Stimulated activated CD8-positive, alpha-beta memory T cell treated with anti-CD3 and anti-CD28 coated beads, Interleukin-15, amount 100 ng/mL, for 1 hour (primary cell): ENCODE measurements around the gene PRR29.
"Not testable (repeated sequence)": the region's sequence is repeated elsewhere in the genome, so short reads cannot be mapped to it uniquely, and the experiment has no call there.

Source experiments
- DNase-seq: peaks from one replicate; pipeline ENCODE4 v3.0.0-alpha.2; 2020; ENCODE audit warnings: low read depth

PRR29 gene

DNA sequence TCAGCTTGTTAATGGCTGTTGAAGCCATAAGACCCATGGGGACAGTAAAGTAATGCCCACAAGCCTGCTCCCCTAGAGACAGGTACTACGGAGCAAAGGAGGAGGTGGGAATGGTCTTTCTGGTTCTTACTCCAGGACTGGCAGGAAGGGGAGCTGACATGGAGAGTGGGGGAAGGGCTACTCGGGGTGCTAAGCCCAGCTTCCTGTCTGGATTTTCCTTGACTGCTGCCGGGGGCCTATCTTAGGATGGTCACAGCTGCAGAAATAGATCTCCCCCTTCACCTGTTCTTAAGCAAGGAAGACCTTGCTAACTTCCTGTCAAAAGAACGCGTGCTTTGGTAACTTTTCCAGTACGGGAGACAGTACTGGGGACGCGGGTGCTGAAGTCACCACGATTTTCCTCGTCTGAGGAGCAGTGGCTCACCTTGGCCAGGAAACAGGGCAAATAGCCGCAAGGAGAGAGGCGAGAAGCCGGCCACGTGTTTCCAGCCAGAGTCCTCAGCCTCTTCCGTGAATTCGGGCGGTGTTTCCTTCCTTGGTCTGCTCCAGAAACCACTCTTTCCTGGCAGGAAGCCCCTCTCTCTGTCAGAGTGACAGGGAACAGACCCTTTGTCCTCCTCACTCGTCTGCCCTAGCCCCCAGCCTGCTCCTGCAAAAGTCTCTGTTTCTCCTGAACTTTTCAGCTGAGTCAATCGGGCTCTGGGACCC, 656 bp upstream of the PRR29 start:
- DNase-seq, result no peak

DNA sequence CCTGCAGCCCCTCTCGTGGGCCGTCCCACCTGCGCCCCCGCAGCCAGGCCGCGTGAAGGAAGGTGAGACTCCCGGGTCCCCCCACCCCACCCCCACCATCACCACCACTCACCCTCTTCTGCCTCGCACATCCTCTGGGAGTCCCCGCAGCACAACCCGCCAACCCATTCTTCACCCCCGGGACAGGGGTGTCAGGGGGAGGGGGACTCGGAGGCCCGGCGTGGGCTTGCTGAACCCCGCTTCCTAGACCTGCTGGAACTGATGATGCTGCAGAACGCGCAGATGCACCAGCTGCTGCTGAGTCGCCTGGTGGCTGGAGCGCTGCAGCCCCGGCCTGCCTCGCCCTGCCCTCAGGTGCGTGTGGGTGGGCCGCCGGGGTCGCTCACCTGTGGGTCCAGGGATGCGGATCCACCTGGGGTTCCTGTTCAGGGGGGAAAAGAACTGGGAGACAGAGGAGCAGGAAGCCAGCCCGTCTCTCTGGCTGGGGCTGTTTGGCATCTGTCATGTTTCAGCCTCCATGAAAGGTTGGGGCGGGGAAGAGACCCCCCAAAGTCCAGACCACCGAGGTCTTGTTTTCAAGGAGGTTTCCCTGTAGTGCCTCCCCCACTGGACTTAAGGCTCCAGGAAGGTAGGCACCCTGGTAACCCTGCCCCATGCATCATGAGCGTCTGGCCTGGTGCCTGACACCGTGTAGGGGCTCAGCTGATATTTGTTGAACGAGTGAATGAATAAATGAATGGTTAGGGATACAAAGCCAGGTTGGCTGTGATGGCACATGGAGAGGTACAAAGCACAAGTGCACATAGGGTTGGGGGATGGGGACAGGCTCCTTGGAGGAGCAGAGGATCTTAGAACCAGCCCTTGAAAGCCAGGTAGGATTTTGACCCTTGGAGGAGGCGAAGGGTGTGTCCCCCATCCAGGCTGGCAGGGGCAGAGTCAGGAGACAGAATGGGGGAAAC, 849 bp downstream of the PRR29 start:
- DNase-seq, result no peak

GRCh38 chr17:63999680-64000531, 1.8 kb downstream of the PRR29 start:
- DNase-seq, result no peak

GRCh38 chr17:64001091-64001579, 3.0 kb downstream of the PRR29 start:
- DNase-seq, result no peak

- DNase-seq, result no peak
These were observed 3.8 kb downstream of the PRR29 start for GRCh38 chr17:64001763-64002529.

DNA sequence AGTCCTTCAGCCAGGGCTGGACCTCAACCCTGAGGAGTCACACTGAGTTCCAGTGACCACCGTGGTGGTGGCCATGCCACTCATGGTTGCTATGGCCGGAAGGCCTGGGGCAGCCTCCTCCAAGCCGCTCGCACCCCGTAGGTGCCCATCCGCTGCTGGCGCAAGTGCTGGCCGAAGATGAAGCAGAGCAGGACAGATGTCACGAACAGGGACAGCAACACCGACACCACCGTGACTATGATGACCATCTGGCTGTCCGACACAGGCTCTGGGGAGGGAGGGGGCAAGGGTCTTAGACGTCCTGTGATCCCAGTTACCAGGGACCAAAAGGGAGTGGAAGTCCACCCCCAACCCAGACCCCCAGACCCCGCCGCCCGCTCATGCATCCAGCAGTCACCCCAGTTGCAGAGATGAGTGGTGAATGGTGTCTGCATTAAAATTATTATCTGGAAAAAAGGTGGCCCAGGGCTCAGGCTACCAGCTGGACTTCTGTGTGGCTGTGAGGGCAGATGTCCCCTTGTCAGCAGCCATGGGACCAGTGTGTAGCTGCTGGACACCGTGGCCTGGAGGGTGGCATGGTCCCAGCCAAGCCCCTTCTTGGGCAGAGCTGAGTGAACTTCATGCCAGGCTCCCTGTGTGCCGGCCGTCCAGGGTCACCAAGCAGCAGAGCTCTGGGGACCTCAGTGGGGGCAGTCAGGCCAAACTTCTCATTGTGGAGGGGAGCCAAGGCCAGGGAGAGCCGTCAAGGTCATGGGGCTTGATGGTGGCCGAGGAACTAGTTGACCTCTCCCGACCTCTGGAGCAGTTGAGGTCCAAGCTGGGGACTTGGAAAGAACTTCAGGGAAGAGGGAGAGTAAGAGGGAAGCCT, 4.7 kb downstream of the PRR29 start:
- no peak for DNase-seq

DNA sequence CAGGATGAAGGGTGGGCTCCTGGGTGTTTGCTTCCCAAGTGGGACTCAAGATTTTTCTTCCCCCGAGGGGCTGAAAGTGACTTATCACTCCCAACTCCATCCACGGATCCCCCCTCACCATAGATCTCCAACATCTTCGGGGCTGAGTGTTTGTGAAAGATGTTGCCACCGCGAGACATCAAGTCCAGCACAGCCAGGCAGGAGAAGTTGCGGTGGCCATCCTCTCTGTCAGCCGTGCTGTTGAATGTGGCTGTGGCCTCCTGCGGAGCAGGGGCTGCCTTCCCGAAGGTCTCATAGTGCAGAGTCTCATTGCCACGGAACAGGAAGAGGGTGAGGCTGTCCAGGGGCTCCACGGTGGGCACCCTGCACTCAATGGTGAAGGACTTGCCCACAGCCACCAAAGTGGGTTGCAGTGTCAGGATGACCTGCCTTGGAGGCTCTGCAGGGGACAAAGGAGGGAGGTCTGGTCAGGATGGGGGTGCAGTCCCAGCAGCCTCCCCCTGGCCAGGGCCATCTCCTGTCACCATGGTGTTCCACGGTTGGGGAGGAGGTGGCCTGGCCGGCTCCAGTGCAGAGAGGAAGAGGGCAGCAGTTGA, 5.5 kb downstream of the PRR29 start:
- no peak for DNase-seq

DNA sequence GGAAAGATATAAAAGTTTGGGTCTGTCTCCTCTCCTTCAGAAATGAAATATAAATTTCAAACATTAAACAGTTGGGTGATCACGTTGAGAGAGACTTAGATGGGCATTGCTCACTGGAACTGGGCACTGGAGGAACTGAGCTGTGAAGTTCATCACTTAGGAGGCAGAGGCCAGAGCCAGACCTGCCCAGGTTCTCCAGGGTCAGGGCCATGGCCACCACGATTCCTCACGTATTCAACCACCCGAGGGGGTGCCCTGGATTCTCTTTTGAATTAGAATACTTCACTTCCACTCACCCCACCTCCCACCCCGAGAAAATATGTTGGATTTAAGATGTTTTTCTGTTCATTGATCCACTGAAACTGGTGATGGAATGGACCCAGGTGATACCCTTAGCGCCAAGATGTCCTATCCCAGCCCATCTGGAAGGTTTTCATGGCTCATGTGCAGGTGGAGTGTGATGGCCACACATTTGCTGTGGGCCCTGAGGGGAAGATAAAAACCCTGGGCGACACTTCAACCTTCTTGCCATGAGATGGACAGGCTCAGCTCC, 6.1 kb downstream of the PRR29 start:
- DNase-seq, result no peak

DNA sequence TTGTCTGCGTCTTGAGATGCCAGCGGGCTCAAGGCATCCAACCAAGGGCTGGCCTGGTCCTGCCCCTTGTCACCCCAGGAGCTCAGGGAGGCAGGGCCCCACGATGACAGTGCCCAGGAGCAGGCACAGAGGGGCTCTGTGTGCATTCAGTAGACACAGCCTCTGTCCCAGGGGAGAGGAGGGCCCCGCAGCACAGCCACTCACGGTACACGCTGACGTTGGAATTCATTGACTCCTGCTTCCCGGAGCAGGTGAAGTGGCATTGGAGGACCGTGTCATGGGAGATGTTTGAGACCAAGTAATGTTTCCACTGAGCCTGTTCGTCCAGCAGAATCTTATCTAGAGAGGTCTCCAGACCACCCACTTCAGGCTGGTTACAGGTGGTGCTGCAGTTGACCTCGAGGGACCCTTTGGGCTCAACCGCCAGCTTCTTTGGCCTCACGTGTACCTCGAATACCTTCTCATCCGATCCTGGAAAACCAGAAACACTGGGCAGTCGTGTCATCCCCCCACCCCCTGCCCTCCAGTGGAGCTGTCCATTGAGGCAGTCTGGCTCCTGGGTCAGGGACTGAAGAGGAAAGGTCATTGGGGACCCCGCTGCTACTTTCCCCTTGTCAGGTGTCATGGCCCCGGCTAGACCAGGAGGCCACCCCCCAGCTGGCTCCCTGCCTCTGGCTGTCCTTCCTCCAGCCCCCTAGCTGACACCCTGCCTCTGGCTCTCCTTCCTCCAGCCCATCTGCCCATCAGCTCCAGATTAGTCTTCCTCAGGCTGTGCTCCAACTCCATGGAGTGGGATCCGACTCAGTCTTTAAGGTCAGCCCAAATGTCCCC, 7.0 kb downstream of the PRR29 start:
- DNase-seq, result no peak

- DNase-seq, result no peak
These were observed 7.6 kb downstream of the PRR29 start for GRCh38 chr17:64005734-64006167.

GRCh38 chr17:64006361-64007088, 8.4 kb downstream of the PRR29 start:
- no peak for DNase-seq

- DNase-seq, result not testable (repeated sequence)
These were observed 9.1 kb downstream of the PRR29 start for GRCh38 chr17:64007089-64007837.

DNA sequence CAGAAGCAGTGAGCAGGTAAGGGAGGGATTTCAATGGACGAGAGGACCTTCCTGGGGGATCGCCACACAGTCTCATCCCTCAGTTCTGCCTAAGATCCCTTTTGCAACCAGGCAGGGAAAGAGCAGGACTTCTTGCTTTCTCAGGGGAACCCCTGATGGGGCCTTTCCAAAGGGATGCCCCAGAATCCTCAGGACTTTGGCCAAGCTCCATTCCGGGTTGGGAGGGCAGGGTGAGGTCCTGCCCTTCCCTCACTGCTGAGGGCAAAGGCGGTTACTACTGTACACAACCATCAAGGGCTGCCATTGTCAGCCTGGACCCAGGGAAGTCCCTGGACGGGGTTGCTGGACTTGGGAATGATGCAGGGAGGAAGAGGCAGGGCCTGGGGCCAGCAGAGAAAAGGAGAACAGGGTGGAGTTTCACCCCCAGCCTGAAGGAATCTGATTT, 9.7 kb downstream of the PRR29 start:
- no peak for DNase-seq

DNA sequence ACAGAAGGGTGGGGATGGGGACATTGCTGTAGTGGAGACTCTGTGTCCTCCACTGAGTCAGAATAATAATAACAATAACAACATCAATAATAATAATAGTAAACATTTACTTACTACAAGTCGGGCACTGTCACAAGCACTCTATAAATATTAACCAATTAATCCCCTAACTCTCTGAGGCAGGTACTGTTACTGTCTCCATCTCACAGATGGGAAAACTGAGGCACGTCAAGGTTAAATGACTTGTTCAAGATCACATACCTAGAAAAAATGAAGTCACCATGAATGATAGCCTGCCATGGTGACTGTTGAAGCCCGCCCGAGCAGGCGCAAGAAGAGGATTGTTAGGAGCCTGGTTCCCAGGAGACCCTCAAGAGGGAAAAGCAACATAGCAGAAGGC, 10.2 kb downstream of the PRR29 start:
- DNase-seq, result no peak

DNA sequence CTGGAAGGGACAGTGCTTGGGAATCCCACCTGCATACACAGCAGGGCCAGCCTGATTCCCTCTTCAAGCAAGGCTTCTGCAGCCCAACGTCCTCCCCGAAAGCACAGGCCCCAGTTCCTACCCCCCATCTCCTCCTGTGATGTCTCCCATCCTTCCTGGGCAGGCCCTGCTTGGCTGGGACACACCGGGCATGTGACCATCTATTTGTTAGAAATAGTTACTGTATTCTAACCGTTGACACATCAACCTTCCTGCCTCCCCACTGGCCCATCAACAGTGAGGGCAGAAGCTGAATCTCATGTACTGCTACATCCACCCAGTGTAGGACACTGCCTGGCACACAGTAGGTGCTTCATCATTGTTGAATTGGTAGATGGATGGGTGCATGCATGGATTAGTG, 10.7 kb downstream of the PRR29 start:
- DNase-seq, result no peak

GRCh38 chr17:64009571-64010402, 11.6 kb downstream of the PRR29 start:
- no peak for DNase-seq
